Measurements from ENCODE around the gene ABCA6.
"Not testable (repeated sequence)": the region's sequence is repeated elsewhere in the genome, so short reads cannot be mapped to it uniquely, and the experiment has no call there.

ABCA6 gene

GRCh38 chr17:69130627-69131296 is 10.9 kb downstream of the ABCA6 start:
- DNase-seq: no peak

- DNase-seq: no peak
Measured at GRCh38 chr17:69123626-69124025, 18.1 kb downstream of the ABCA6 start.

- DNase-seq: no peak
Measured at GRCh38 chr17:69122065-69122464, 19.6 kb downstream of the ABCA6 start.

GRCh38 chr17:69117855-69118784 is 23.6 kb downstream of the ABCA6 start:
- no peak for DNase-seq

- no peak for DNase-seq
Measured at GRCh38 chr17:69111794-69112193, 29.9 kb downstream of the ABCA6 start.

- DNase-seq: no peak
Measured at GRCh38 chr17:69105907-69106730, 35.6 kb downstream of the ABCA6 start.

GRCh38 chr17:69103557-69104233 is 38.0 kb downstream of the ABCA6 start:
- peak; percentile 94 for DNase-seq

GRCh38 chr17:69098625-69099024 is 43.1 kb downstream of the ABCA6 start:
- DNase-seq: no peak

GRCh38 chr17:69096541-69096940 is 45.2 kb downstream of the ABCA6 start:
- no peak for DNase-seq

- DNase-seq: no peak
Measured at GRCh38 chr17:69093995-69094394, 47.7 kb downstream of the ABCA6 start.

- no peak for DNase-seq
Measured at GRCh38 chr17:69093279-69093789, 48.4 kb downstream of the ABCA6 start.

GRCh38 chr17:69090365-69090764 is 51.3 kb downstream of the ABCA6 start:
- DNase-seq: no peak

- no peak for DNase-seq
Measured at GRCh38 chr17:69088643-69089200, 53.0 kb downstream of the ABCA6 start.

GRCh38 chr17:69086641-69087040 is 55.1 kb downstream of the ABCA6 start:
- DNase-seq: no peak

GRCh38 chr17:69084911-69085310 is 56.8 kb downstream of the ABCA6 start:
- no peak for DNase-seq

- DNase-seq: no peak
Measured at GRCh38 chr17:69082696-69083095, 59.0 kb downstream of the ABCA6 start.

- DNase-seq: no peak
Measured at GRCh38 chr17:69078864-69079263, 62.8 kb downstream of the ABCA6 start.

GRCh38 chr17:69075823-69076222 is 65.9 kb downstream of the ABCA6 start:
- no peak for DNase-seq

- not testable (repeated sequence) for DNase-seq
Measured at GRCh38 chr17:69073392-69073791, 68.3 kb downstream of the ABCA6 start.

GRCh38 chr17:69072803-69073256 is 68.9 kb downstream of the ABCA6 start:
- peak; percentile 41 for DNase-seq

- peak; percentile 24 for DNase-seq
Measured at GRCh38 chr17:69071233-69071586, 70.5 kb downstream of the ABCA6 start.
